Dendritic cell treated with granulocyte-macrophage colony-stimulating factor and Interleukin-4, amounts not matched to agents 40 ng/mL and 50 ng/mL, for 4 days (primary cell): ENCODE results near the gene OXT.
"Not testable (repeated sequence)": the region's sequence is repeated elsewhere in the genome, so short reads cannot be mapped to it uniquely, and the experiment has no call there.

Experiments
- H3K27ac Mint-ChIP-seq: one replicate; pipeline ENCODE4 v1.8.0; 2022; ENCODE audit warnings: mild to moderate bottlenecking, mixed read lengths
- H3K27me3 Mint-ChIP-seq: one replicate; pipeline ENCODE4 v1.8.0; 2022; ENCODE audit warnings: mild to moderate bottlenecking, mixed read lengths
- H3K36me3 Mint-ChIP-seq: one replicate; pipeline ENCODE4 v1.8.0; 2022; ENCODE audit warnings: low read depth, mixed read lengths
- H3K4me1 Mint-ChIP-seq: one replicate; pipeline ENCODE4 v1.8.0; 2022; ENCODE audit warnings: low read depth, mixed read lengths
- H3K4me3 Mint-ChIP-seq: one replicate; pipeline ENCODE4 v1.8.0; 2022; ENCODE audit warnings: mild to moderate bottlenecking, moderate library complexity, mixed read lengths
- H3K9me3 Mint-ChIP-seq: one replicate; pipeline ENCODE4 v1.8.0; 2022; ENCODE audit warnings: mixed read lengths
- intact Hi-C: fragments of 100-400 bp; cut with micrococcal nuclease; formaldehyde crosslinking; loops from one replicate; pipeline ENCODE4 v1.15.0; 2022

The OXT gene

DNA sequence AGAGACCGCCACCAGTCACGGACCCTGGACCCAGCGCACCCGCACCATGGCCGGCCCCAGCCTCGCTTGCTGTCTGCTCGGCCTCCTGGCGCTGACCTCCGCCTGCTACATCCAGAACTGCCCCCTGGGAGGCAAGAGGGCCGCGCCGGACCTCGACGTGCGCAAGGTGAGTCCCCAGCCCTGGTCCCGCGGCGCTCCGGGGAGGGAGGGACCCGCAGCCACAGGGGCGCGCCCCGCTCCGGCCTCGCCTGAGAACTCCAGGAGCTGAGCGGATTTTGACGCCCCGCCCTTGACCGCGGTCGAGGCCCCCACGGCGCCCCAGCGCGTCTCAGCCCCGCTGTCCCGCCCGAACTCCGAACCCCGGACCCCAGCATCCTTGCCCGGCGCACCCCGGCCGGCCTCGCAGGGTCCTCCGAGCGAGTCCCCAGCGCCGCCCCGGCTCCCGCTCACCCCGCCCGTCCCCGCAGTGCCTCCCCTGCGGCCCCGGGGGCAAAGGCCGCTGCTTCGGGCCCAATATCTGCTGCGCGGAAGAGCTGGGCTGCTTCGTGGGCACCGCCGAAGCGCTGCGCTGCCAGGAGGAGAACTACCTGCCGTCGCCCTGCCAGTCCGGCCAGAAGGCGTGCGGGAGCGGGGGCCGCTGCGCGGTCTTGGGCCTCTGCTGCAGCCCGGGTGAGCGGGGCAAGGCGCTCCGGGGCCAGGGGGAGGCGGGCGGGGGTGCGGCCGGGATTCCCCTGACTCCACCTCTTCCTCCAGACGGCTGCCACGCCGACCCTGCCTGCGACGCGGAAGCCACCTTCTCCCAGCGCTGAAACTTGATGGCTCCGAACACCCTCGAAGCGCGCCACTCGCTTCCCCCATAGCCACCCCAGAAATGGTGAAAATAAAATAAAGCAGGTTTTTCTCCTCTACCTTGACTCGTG, at the start of gene OXT:
Gene OXT, plus strand, starts transcription at position 11 of the 920 bp plus-strand sequence. Its CDS starts 36 bp downstream, at position 47.
- no peaks in the 10 kb centered on the region for H3K9me3 Mint-ChIP-seq

DNA sequence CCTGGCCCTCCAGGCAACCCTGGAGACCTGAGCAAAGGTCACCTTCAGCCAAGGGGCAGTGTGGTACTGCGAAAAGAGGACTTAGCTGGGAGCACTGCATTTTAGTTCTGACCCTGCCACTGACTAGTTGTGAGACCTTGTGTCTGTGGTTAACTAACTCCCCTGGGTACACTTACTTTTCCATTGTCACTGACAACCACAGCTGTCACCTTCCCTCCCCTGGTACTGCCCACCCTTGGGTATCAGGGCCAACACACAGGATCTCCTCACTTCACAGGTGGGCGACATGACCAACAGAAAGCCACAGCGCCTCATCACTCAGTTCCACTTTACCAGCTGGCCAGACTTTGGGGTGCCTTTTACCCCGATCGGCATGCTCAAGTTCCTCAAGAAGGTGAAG, 49.6 kb upstream of the OXT start:
- intact Hi-C loops = no loop called here
- Mint-ChIP-seq H3K27me3 (no peaks in the 10 kb centered on the region), H3K36me3 (peaks cover 95% of the 10 kb centered on the region), H3K27ac (no peak overlapping the region), H3K4me1 (no peaks in the 10 kb centered on the region), H3K9me3 (no peaks in the 10 kb centered on the region), H3K4me3 (no peak overlapping the region)

More for the DNA sequence above, at the start of gene OXT:
- Mint-ChIP-seq H3K27ac (peak within 1 kb of the TSS; percentile 54), H3K27me3 (peaks cover 62% of the 10 kb centered on the region), H3K4me3 (peak within 1 kb of the TSS; percentile 64), H3K4me1 (peaks cover 36% of the 10 kb centered on the region), H3K36me3 (no peaks in the 10 kb centered on the region)
- intact Hi-C loops = no loop called here

DNA sequence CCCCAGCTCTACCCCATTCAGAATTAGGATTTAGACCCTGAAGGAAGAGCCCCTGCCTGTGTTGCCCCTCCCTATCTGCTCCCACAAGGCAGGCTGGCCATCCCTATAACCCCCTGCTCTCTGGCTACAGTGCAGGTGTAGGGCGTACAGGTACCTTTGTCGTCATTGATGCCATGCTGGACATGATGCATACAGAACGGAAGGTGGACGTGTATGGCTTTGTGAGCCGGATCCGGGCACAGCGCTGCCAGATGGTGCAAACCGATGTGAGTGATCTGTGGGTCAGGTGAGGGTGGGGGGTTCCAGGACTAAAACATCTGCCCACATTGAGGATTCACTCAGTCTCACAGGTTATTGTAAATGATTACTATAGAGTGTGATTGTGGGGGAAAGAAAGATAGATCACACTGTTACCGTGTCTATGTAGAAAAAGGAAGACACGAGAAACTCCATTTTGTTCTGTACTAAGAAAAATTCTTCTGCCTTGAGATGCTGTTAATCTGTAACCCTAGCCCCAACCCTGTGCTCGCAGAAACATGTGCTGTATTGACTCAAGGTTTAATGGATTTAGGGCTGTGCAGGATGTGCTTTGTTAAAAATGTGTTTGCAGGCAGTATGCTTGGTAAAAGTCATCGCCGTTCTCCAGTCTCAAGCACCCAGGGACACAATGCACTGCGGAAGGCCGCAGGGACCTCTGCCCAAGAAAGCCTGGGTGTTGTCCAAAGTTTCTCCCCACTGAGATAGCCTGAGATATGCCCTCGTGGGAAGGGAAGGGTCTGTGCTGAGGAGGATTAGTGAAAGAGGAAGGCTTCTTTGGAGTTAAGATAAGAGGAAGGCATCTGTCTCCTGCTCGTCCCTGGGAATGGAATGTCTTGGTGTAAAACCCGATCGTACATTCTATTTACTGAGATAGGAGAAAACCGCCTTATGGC, 48.6 kb upstream of the OXT start:
- H3K27me3 Mint-ChIP-seq, intact Hi-C loops, H3K4me3 Mint-ChIP-seq, H3K27ac Mint-ChIP-seq, H3K4me1 Mint-ChIP-seq, H3K9me3 Mint-ChIP-seq: not testable (repeated sequence)
- peaks cover 95% of the 10 kb centered on the region for H3K36me3 Mint-ChIP-seq

DNA sequence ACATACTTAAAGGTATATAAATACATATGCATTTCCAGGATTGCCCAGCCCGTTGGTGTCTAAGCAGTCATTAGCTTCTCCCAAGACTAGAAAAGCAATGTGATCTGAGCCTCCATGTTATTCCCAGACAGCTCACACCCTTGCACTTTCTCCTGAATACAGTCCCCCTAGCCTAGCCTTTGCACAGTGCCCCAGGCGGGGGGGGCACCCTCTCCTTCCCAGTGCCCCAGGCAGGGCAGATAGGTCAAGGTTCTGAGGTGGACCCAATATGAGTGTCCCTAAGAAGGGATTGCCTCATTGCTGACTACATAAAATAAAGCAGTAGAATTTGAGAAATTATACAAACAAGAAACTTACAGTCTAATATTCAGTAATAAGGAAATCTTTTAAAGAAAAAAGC, 43.4 kb upstream of the OXT start:
- Mint-ChIP-seq H3K27ac (no peak overlapping the region), H3K4me3 (no peak overlapping the region), H3K27me3 (no peaks in the 10 kb centered on the region), H3K4me1 (no peaks in the 10 kb centered on the region), H3K9me3 (no peaks in the 10 kb centered on the region), H3K36me3 (peaks cover 50% of the 10 kb centered on the region)
- intact Hi-C loops = no loop called here

GRCh38 chr20:3031524-3032147, 39.8 kb upstream of the OXT start:
- H3K27ac Mint-ChIP-seq = no peak overlapping the region
- no peaks in the 10 kb centered on the region for H3K9me3 Mint-ChIP-seq
- no peaks in the 10 kb centered on the region for H3K4me1 Mint-ChIP-seq
- peaks cover 36% of the 10 kb centered on the region for H3K36me3 Mint-ChIP-seq
- H3K27me3 Mint-ChIP-seq = no peaks in the 10 kb centered on the region
- H3K4me3 Mint-ChIP-seq = no peak overlapping the region
- intact Hi-C loops = no loop called here

GRCh38 chr20:3032624-3033023, 38.8 kb upstream of the OXT start:
- H3K9me3 Mint-ChIP-seq = no peaks in the 10 kb centered on the region
- no peaks in the 10 kb centered on the region for H3K27me3 Mint-ChIP-seq
- H3K27ac Mint-ChIP-seq = no peak overlapping the region
- H3K36me3 Mint-ChIP-seq = peaks cover 36% of the 10 kb centered on the region
- H3K4me1 Mint-ChIP-seq = no peaks in the 10 kb centered on the region
- no peak overlapping the region for H3K4me3 Mint-ChIP-seq
- intact Hi-C loops = no loop called here

GRCh38 chr20:3037654-3038053, 33.8 kb upstream of the OXT start:
- Mint-ChIP-seq H3K9me3 (no peaks in the 10 kb centered on the region), H3K36me3 (peaks cover 74% of the 10 kb centered on the region), H3K4me1 (no peaks in the 10 kb centered on the region), H3K4me3 (no peak overlapping the region), H3K27ac (no peak overlapping the region), H3K27me3 (no peaks in the 10 kb centered on the region)
- intact Hi-C loops = no loop called here

- H3K4me1 Mint-ChIP-seq = no peaks in the 10 kb centered on the region
- peaks cover 74% of the 10 kb centered on the region for H3K36me3 Mint-ChIP-seq
- H3K9me3 Mint-ChIP-seq = no peaks in the 10 kb centered on the region
- intact Hi-C loops = no loop called here
- H3K27ac Mint-ChIP-seq = no peak overlapping the region
- H3K4me3 Mint-ChIP-seq = no peak overlapping the region
- H3K27me3 Mint-ChIP-seq = no peaks in the 10 kb centered on the region
These were observed 33.0 kb upstream of the OXT start for GRCh38 chr20:3038454-3038853.

DNA sequence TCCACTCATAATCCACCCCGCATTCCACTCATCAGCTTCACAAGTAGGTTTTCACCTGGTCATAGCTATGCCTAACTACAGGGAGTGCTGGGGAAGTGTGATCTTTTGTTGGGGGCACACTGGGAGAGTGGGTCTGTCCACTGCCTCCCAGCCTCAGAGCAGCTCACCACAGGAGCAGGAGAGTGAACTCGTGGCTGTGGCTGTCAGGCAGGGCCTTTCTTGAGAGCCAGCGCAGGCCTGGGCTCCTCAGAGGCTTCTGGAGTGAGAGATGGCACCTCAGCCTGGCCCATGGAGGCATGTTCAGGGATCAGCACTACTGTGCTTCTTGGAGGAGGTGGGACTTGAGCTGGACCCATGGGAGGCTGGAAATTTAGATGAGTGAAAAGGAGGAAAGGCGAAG, 32.0 kb upstream of the OXT start:
- H3K4me1 Mint-ChIP-seq = no peaks in the 10 kb centered on the region
- H3K4me3 Mint-ChIP-seq = no peak overlapping the region
- H3K27me3 Mint-ChIP-seq = no peaks in the 10 kb centered on the region
- no peaks in the 10 kb centered on the region for H3K9me3 Mint-ChIP-seq
- H3K27ac Mint-ChIP-seq = no peak overlapping the region
- peaks cover 74% of the 10 kb centered on the region for H3K36me3 Mint-ChIP-seq
- intact Hi-C loops = no loop called here

- Mint-ChIP-seq H3K27ac (no peak overlapping the region), H3K36me3 (peaks cover 67% of the 10 kb centered on the region), H3K4me1 (peaks cover 4% of the 10 kb centered on the region), H3K27me3 (no peaks in the 10 kb centered on the region), H3K4me3 (no peak overlapping the region), H3K9me3 (no peaks in the 10 kb centered on the region)
- intact Hi-C loops = no loop called here
These were observed 31.3 kb upstream of the OXT start for GRCh38 chr20:3040086-3040485.

DNA sequence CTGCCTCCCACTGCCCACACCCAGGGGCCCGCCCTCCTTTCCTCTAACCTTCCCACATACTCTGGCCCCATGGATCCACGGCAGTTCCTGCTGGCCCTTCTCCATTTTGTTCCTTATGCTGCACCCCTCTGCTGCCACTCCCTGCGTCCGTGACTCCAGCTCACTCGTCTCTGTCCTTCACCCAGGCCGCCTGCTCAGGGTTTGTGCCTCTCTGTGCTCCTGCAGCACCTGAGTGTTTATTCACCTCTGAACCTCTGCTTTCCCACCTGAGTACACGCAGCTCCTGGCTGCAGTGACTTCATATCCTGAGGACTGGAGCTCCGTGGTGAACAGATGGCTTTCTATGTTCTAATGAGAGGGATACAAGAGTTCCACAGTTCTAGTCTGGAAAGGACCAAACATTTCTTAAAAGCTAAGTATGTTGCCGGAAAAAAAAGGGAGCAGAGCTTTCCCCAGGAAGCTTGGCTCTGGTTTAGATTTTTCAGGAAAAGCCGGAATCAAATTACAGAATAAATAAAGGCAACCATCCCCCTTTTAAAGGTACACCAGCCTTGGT, 29.5 kb upstream of the OXT start:
- Mint-ChIP-seq H3K27ac (peak overlapping the region; percentile 0), H3K4me1 (peaks cover 13% of the 10 kb centered on the region)
- intact Hi-C loops = no loop called here

DNA sequence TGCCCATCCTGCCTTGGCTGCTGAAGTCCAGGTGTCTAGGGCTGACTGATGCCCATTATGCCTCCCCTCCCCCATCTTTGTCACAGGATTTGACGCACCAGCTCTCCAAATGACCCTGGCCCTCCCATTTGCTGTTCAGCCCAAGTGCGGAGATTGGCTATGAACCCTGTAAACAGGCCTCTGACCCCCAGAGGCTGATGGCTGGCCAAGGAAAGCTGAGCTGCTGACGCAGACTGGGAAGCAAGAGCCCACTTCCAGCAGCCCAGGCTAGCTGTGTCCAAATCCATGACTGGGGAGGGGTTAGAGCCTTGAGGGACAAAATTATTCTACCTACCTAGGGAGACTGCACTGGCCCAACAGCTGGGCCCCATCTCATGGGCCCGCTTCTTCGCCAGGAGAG, 28.8 kb upstream of the OXT start:
- no peak overlapping the region for H3K27ac Mint-ChIP-seq
- intact Hi-C loops = no loop called here
- H3K36me3 Mint-ChIP-seq = peaks cover 63% of the 10 kb centered on the region
- no peaks in the 10 kb centered on the region for H3K9me3 Mint-ChIP-seq
- H3K27me3 Mint-ChIP-seq = no peaks in the 10 kb centered on the region
- no peak overlapping the region for H3K4me3 Mint-ChIP-seq
- H3K4me1 Mint-ChIP-seq = peaks cover 20% of the 10 kb centered on the region

More for the DNA sequence above, 29.5 kb upstream of the OXT start:
- no peaks in the 10 kb centered on the region for H3K27me3 Mint-ChIP-seq
- H3K9me3 Mint-ChIP-seq = no peaks in the 10 kb centered on the region
- peaks cover 63% of the 10 kb centered on the region for H3K36me3 Mint-ChIP-seq
- no peak overlapping the region for H3K4me3 Mint-ChIP-seq

GRCh38 chr20:3043322-3043721, 28.1 kb upstream of the OXT start, which contains the start of gene GNRH2:
TSS of gene GNRH2 (plus strand) at chr20:3043622. CDS start at chr20:3044415, 793 bp downstream.
- intact Hi-C loops = no loop called here
- Mint-ChIP-seq H3K4me1 (peaks cover 25% of the 10 kb centered on the region), H3K9me3 (no peaks in the 10 kb centered on the region), H3K27me3 (no peaks in the 10 kb centered on the region), H3K36me3 (peaks cover 66% of the 10 kb centered on the region), H3K27ac (no peak within 1 kb of the TSS), H3K4me3 (no peak within 1 kb of the TSS)
